Transverse colon (tissue), 4 donors: Measurements from ENCODE around the gene GP1BA. TPM values are rescaled to one million over a fixed set of nuclear protein-coding genes. Genes with fewer than 3 reads are reported as not detected.

Experiments used
- DNase-seq: peaks from one replicate; pipeline ENCODE4 v3.0.0-alpha.2; 2019
- H3K27ac ChIP-seq, 4 donors: fragments of 200-600 bp; sonication (generic); 2 replicates each; pipeline ENCODE4 v1.5.1; 2016 to 2018; ENCODE audit warnings: inconsistent platforms in 4 of 4
- H3K27me3 ChIP-seq: fragments of 200-600 bp; sonication (generic); 2 replicates; pipeline ENCODE4 v1.5.1; 2017; ENCODE audit warnings: inconsistent platforms
- H3K36me3 ChIP-seq, 4 donors: fragments of 200-600 bp; sonication (generic); 2 replicates each; pipeline ENCODE4 v1.5.1; 2017 to 2019; ENCODE audit warnings: inconsistent platforms in 4 of 4
- H3K4me1 ChIP-seq, 4 donors: fragments of 200-600 bp; sonication (generic); 2 replicates each; pipeline ENCODE4 v1.5.1; 2017 to 2020; ENCODE audit warnings: inconsistent platforms in 4 of 4
- H3K4me3 ChIP-seq, 4 donors: fragments of 200-600 bp; sonication (generic); 1 replicate in 1 of 4; 2 replicates in 3 of 4; pipeline versions ENCODE4 v1.5.1 to v1.6.1; 2017 to 2019; ENCODE audit warnings: inconsistent platforms in 4 of 4
- H3K9me3 ChIP-seq, 2 donors: fragments of 200-600 bp; sonication (generic); 2 replicates each; pipeline ENCODE4 v1.5.1; 2017 to 2019; ENCODE audit warnings: inconsistent platforms in 2 of 2
- EP300 ChIP-seq: sonication (generic); formaldehyde crosslinking; IDR thresholded peaks from one replicate; pipeline ENCODE4 v1.6.1; 2017; ENCODE audit warnings: antibody characterized with exemption, low read depth
- POLR2A ChIP-seq: fragments of 450-650 bp; IDR thresholded peaks from one replicate; pipeline ENCODE4 v1.6.1; 2016; ENCODE audit warnings: antibody characterized with exemption, mild to moderate bottlenecking, moderate library complexity
- POLR2AphosphoS5 ChIP-seq, 3 donors: sonication (generic); formaldehyde crosslinking; IDR thresholded peaks; one replicate each; pipeline ENCODE4 v1.6.1; 2016; ENCODE audit warnings: antibody characterized with exemption in 3 of 3
- WGBS, 2 donors: methylation state at CpG; one replicate each; pipeline ENCODE4 v1.1.5; 2018; ENCODE audit warnings: low coverage in 1 of 2; 5-methylcytosine and 5-hydroxymethylcytosine counted together
- in situ Hi-C, 4 donors: fragments of 200-750 bp; cut with MboI; loops; one replicate each; pipeline versions ENCODE4 v1.15.0 to v1.15.1; 2017; ENCODE audit warnings: low sequenced_read_pairs in 3 of 4, low pct_ligation_motif_present in 1 of 4, low pct_unique_long_range_greater_than_20kb in 1 of 4
- intact Hi-C: fragments of 100-400 bp; cut with DNase I; formaldehyde crosslinking; loops from one replicate; pipeline ENCODE4 v1.15.1; 2023; ENCODE audit warnings: low total_unique reads
- total RNA-seq, 4 donors: library from RNA; depleted of rRNA; stranded (reverse); fragments of >200 nt; gene quantifications; one replicate each; pipeline ENCODE4 v1.1.0, GENCODE V29; 2016
- TF ChIP-seq, protein P1 (sequence below), 5 experiments: fragments of 200-600 bp in 3 of 5; fragments of 450-650 bp in 2 of 5; sonication (generic) in 3 of 5; IDR thresholded peaks; 1 replicate in 2 of 5; 2 replicates in 3 of 5; pipeline ENCODE4 v1.5.1; 2016 to 2017; ENCODE audit warnings: antibody characterized with exemption in 5 of 5, inconsistent platforms in 3 of 5, mild to moderate bottlenecking in 2 of 5, moderate library complexity in 1 of 5

GP1BA gene
- total RNA-seq, 4 donors from 2014 or later: not detected

DNA sequence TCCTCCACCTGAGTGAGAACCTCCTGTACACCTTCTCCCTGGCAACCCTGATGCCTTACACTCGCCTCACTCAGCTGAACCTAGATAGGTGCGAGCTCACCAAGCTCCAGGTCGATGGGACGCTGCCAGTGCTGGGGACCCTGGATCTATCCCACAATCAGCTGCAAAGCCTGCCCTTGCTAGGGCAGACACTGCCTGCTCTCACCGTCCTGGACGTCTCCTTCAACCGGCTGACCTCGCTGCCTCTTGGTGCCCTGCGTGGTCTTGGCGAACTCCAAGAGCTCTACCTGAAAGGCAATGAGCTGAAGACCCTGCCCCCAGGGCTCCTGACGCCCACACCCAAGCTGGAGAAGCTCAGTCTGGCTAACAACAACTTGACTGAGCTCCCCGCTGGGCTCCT is 679 bp downstream of the GP1BA start:
- H3K4me1 ChIP-seq: peaks cover 3 to 8% (median 7%) of the 10 kb centered on the region in 4 donors
- intact Hi-C loops: loop anchor here (10.0 kb wide), 1 partner anchor 52 kb away; the partner anchor contains the start of gene CAMTA2
- H3K27me3 ChIP-seq: no peaks in the 10 kb centered on the region
- no peak overlapping the region for H3K27ac ChIP-seq
- in situ Hi-C loops: no loop called here
- H3K36me3 ChIP-seq: peaks cover 0 to 9% (median 3%) of the 10 kb centered on the region in 4 donors
- no peaks in the 10 kb centered on the region for H3K9me3 ChIP-seq
- H3K4me3 ChIP-seq: no peak overlapping the region
- no peak for DNase-seq
- TF ChIP-seq EP300 (no peak), POLR2A (no peak), POLR2AphosphoS5 (IDR thresholded peaks at IDR 0.05) (no peak)
- TF ChIP-seq, protein P1, sequence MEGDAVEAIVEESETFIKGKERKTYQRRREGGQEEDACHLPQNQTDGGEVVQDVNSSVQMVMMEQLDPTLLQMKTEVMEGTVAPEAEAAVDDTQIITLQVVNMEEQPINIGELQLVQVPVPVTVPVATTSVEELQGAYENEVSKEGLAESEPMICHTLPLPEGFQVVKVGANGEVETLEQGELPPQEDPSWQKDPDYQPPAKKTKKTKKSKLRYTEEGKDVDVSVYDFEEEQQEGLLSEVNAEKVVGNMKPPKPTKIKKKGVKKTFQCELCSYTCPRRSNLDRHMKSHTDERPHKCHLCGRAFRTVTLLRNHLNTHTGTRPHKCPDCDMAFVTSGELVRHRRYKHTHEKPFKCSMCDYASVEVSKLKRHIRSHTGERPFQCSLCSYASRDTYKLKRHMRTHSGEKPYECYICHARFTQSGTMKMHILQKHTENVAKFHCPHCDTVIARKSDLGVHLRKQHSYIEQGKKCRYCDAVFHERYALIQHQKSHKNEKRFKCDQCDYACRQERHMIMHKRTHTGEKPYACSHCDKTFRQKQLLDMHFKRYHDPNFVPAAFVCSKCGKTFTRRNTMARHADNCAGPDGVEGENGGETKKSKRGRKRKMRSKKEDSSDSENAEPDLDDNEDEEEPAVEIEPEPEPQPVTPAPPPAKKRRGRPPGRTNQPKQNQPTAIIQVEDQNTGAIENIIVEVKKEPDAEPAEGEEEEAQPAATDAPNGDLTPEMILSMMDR (IDR thresholded peaks at IDR 0.05): no peak
- 90% methylated on average over 9 of the region's 12 CpGs; no CpG with 5 or more reads in 1 of the 2 donors for WGBS, 2 donors

GRCh38 chr17:4933646-4934045 is 1.6 kb downstream of the GP1BA start:
- Histone ChIP-seq H3K9me3 (no peaks in the 10 kb centered on the region), H3K27me3 (no peaks in the 10 kb centered on the region), H3K27ac (no peak overlapping the region), H3K4me3 (no peak overlapping the region), H3K36me3 (peaks cover 0 to 9% (median 4%) of the 10 kb centered on the region in 4 donors), H3K4me1 (peaks cover 11 to 16% (median 14%) of the 10 kb centered on the region in 4 donors)
- in situ Hi-C loops: no loop called here
- intact Hi-C loops: loop anchor here (10.0 kb wide), 1 partner anchor 51 kb away; the partner anchor contains the start of gene CAMTA2
- WGBS, 2 donors: 76% methylated on average over 12 of the region's 16 CpGs; no CpG with 5 or more reads in 1 of the 2 donors
- no peak for DNase-seq
- TF ChIP-seq POLR2A: no peak

GRCh38 chr17:4934173-4934979 is 2.3 kb downstream of the GP1BA start:
- no peaks in the 10 kb centered on the region for H3K27me3 ChIP-seq
- H3K4me3 ChIP-seq: no peak overlapping the region
- intact Hi-C loops: loop anchor here (10.0 kb wide), 1 partner anchor 50 kb away; the partner anchor contains the start of gene CAMTA2
- H3K27ac ChIP-seq: peak overlapping the region in 1 of 4 donors; percentile 4
- TF ChIP-seq, protein P1 (IDR thresholded peaks at IDR 0.05): no peak
- TF ChIP-seq POLR2A (no peak), EP300 (no peak), POLR2AphosphoS5 (IDR thresholded peaks at IDR 0.05) (no peak)
- H3K4me1 ChIP-seq: peaks cover 17 to 23% (median 19%) of the 10 kb centered on the region in 4 donors
- WGBS, 2 donors: 31 to 58% methylated on average over 4 to 14 of the region's 14 CpGs
- in situ Hi-C loops: no loop called here
- H3K36me3 ChIP-seq: peaks cover 0 to 9% (median 4%) of the 10 kb centered on the region in 4 donors
- H3K9me3 ChIP-seq: no peaks in the 10 kb centered on the region
- DNase-seq: peak; percentile 65

DNA sequence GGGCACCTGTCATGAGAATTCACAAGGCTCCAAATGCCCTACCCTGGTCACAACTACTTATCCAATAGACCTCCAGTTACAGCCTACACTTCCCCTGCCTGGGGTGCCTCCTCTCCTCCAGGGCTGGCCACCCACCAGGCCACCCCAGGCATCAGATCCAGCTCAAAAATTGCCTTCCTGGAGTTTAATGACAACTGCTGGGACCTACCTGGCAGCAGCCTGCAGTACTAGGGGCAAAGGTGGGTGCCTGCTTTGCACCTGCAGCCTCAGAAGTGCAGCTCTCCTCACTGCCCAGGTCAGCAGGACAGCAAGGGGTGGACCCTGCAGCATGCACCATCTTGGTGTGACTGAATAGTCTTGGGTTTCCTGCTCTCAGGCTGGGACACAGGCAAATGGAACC is 3.6 kb downstream of the GP1BA start:
- H3K36me3 ChIP-seq: peaks cover 0 to 9% (median 4%) of the 10 kb centered on the region in 4 donors
- peaks cover 17 to 23% (median 20%) of the 10 kb centered on the region in 4 donors for H3K4me1 ChIP-seq
- no peak overlapping the region for H3K4me3 ChIP-seq
- DNase-seq: no peak
- no peak overlapping the region for H3K27ac ChIP-seq
- in situ Hi-C loops: no loop called here
- no peaks in the 10 kb centered on the region for H3K27me3 ChIP-seq
- TF ChIP-seq, protein P1 (IDR thresholded peaks at IDR 0.05): no peak
- TF ChIP-seq EP300: no peak
- TF ChIP-seq POLR2AphosphoS5 (IDR thresholded peaks at IDR 0.05): no peak
- no peak for TF ChIP-seq POLR2A
- H3K9me3 ChIP-seq: no peaks in the 10 kb centered on the region
- intact Hi-C loops: loop anchor here (10.0 kb wide), 1 partner anchor 49 kb away; the partner anchor contains the start of gene CAMTA2
